HepG2 (cell line): ENCODE results near the gene MAGI1. TPM values are rescaled to one million over a fixed set of nuclear protein-coding genes. Genes with fewer than 3 reads are reported as not detected.

Experiments
- ATAC-seq: fragments of 200-7000 bp; cut with Tn5 transposase; 3 replicates; pipeline ENCODE4 v1.9.1; 2020; ENCODE audit warnings: mild to moderate bottlenecking, moderate library complexity
- BruUV-seq: library from RNA; stranded (reverse); fragments of 400-500 nt; replicated peaks from 2 replicates; lab custom pipeline; 2021; lab: Mats Ljungman, UMichigan
- CTCF ChIA-PET: fragments of 300-600 bp; formaldehyde crosslinking; extraction: SDS; loops from one replicate; lab custom pipeline; 2021; ENCODE audit warnings: low total read pairs, inconsistent platforms, low intra/inter-chr PET ratio; lab: Yijun Ruan, JAX
- POLR2A ChIA-PET: fragments of 350-600 bp; sonication (Branson Sonifier 250); formaldehyde crosslinking; loops from one replicate; lab custom pipeline; 2020; ENCODE audit warnings: antibody characterized with exemption, inconsistent platforms; lab: Yijun Ruan, JAX
- DNase-seq: peaks from one replicate; pipeline ENCODE4 v3.0.0-alpha.2; 2015; ENCODE audit warnings: low spot score
- FAIRE-seq: peaks from 3 replicates; lab custom pipeline; 2011; peaks lifted over from hg19 to GRCh38; lab: Jason Lieb, UNC
- H2AFZ ChIP-seq: one replicate; pipeline ENCODE4 v1.6.1; 2011; ENCODE audit warnings: low read length, inconsistent platforms
- H3K27ac ChIP-seq: fragments of 300-600 bp; 3 replicates; pipeline ENCODE4 v1.8.0; 2011; ENCODE audit warnings: mixed run types, mild to moderate bottlenecking, mixed read lengths, low read length, inconsistent platforms; ENCODE audit not compliant: insufficient read depth; ENCODE audit errors: extremely low read length
- H3K27me3 ChIP-seq, 2 experiments: fragments of 200-600 bp in 1 of 2; 2 replicates in 1 of 2; 3 replicates in 1 of 2; pipeline versions ENCODE4 v1.6.0 to v1.8.0; 2011; ENCODE audit warnings: low read length in 2 of 2, mild to moderate bottlenecking in 2 of 2, moderate library complexity in 2 of 2, inconsistent platforms in 1 of 2; ENCODE audit not compliant: insufficient read depth in 2 of 2, control insufficient read depth in 1 of 2
- H3K36me3 ChIP-seq, 2 experiments: fragments of 200-600 bp in 1 of 2; replicated peaks in 1 of 2; 2 replicates in 1 of 2; 3 replicates in 1 of 2; pipeline versions ENCODE4 v1.5.1 to v1.8.0; 2011; ENCODE audit warnings: low read length in 2 of 2, inconsistent platforms in 1 of 2; ENCODE audit not compliant: insufficient read depth in 2 of 2, control insufficient read depth in 1 of 2
- H3K4me1 ChIP-seq: 2 replicates; pipeline ENCODE4 v1.5.1; 2012; ENCODE audit warnings: low read length, inconsistent platforms; ENCODE audit not compliant: insufficient read depth
- H3K4me2 ChIP-seq: 2 replicates; pipeline ENCODE4 v1.6.0; 2011; ENCODE audit warnings: low read depth, low read length, inconsistent platforms
- H3K4me3 ChIP-seq, 3 experiments: fragments of 200-600 bp in 1 of 3; sonication (generic), shearing (Covaris generic) in 1 of 3; replicated peaks in 1 of 3; 2 replicates each; pipeline ENCODE4 v1.5.1; 2011 to 2016; ENCODE audit warnings: low read length in 3 of 3, inconsistent platforms in 2 of 3, low read depth in 2 of 3, mild to moderate bottlenecking in 2 of 3, control low read depth in 1 of 3, mixed read lengths in 1 of 3; ENCODE audit not compliant: insufficient read depth in 1 of 3
- H3K79me2 ChIP-seq: one replicate; pipeline ENCODE4 v1.6.1; 2011; ENCODE audit warnings: low read length, inconsistent platforms; ENCODE audit not compliant: insufficient read depth
- H3K9ac ChIP-seq: 2 replicates; pipeline ENCODE4 v1.6.0; 2011; ENCODE audit warnings: mild to moderate bottlenecking, low read depth, low read length, inconsistent platforms; ENCODE audit not compliant: insufficient read depth
- H3K9me3 ChIP-seq: 2 replicates; pipeline ENCODE4 v1.5.1; 2012; ENCODE audit warnings: mild to moderate bottlenecking, low read length
- H4K20me1 ChIP-seq: 2 replicates; pipeline ENCODE4 v1.6.0; 2011; ENCODE audit warnings: inconsistent platforms, mild to moderate bottlenecking, low read length, moderate library complexity; ENCODE audit not compliant: insufficient read depth
- ARID5B ChIP-seq: IDR thresholded peaks from 2 replicates; pipeline ENCODE4 v1.4.0; 2020; ENCODE audit warnings: mild to moderate bottlenecking, missing genetic modification reagents
- ZNF281 ChIP-seq: sonication (generic); formaldehyde crosslinking; IDR thresholded peaks from 2 replicates; pipeline ENCODE4 v1.4.0; 2020; ENCODE audit warnings: missing genetic modification reagents, borderline replicate concordance
- ZNF362 ChIP-seq: sonication (generic); formaldehyde crosslinking; IDR thresholded peaks from 2 replicates; pipeline ENCODE4 v1.4.0; 2020; ENCODE audit warnings: missing genetic modification reagents, mild to moderate bottlenecking, borderline replicate concordance
- ZNF44 ChIP-seq: sonication (generic); formaldehyde crosslinking; IDR thresholded peaks from 2 replicates; pipeline ENCODE4 v1.5.1; 2020; ENCODE audit warnings: mild to moderate bottlenecking, missing genetic modification reagents
- ZNF776 ChIP-seq: sonication (generic); formaldehyde crosslinking; IDR thresholded peaks from 2 replicates; pipeline ENCODE4 v1.4.0; 2020; ENCODE audit warnings: mild to moderate bottlenecking, missing genetic modification reagents
- WGBS: methylation state at CpG from one replicate; pipeline ENCODE4 v1.1.6; 2017; ENCODE audit warnings: low lambda C conversion rate; 5-methylcytosine and 5-hydroxymethylcytosine counted together
- in situ Hi-C: cut with HindIII; loops from 2 replicates; pipeline ENCODE4 v1.10.0; 2017; ENCODE audit warnings: low pct_unique_long_range_greater_than_20kb; ENCODE audit not compliant: extremely low pct_ligation_motif_present
- intact Hi-C: fragments of 100-400 bp; cut with micrococcal nuclease; formaldehyde crosslinking; loops from one replicate; pipeline ENCODE4 v1.10.0; 2022; ENCODE audit not compliant: unreplicated experiment
- polyA plus RNA-seq, 8 experiments: library from polyadenylated mRNA; depleted of rRNA in 3 of 8; stranded (reverse) in 7 of 8; unstranded in 1 of 8; fragments of >200 nt; fragmentation: Illumina TruSeq in 4 of 8; extraction: Trizol in 4 of 8; gene quantifications; 2 replicates each; pipeline versions ENCODE4 v1.2.1 to v1.2.3, GENCODE V29; 2011 to 2016; ENCODE audit warnings: low read depth in 4 of 8, missing spikeins in 1 of 8, mixed read lengths in 1 of 8; ENCODE audit not compliant: insufficient read depth in 1 of 8
- total RNA-seq, 5 experiments: library from RNA; depleted of rRNA; stranded (reverse); fragments of >200 nt; fragmentation: Illumina TruSeq; extraction: Trizol; gene quantifications; 2 replicates each; pipeline ENCODE4 v1.2.3, GENCODE V29; 2016; ENCODE audit warnings: low read depth in 1 of 5

MAGI1 gene
- total and polyA plus RNA-seq, 2 of the 13 experiments (the other 11 are each of a cell fraction or from before 2014, with no cell fraction given) = 22.2 to 26.0 TPM

- H3K4me3 ChIP-seq = no peak overlapping the region
- peaks cover 75% of the 10 kb centered on the region for H3K79me2 ChIP-seq
- no peaks in the 10 kb centered on the region for H3K36me3 ChIP-seq
- intact Hi-C loops (loop anchor here (5.0 kb wide), 2 partner anchors 174 to 176 kb away; no protein-coding TSS in a partner anchor), in situ Hi-C loops (no loop called here)
- FAIRE-seq = no peak
- H3K27ac ChIP-seq = peak overlapping the region; percentile 41
- H3K9me3 ChIP-seq = no peaks in the 10 kb centered on the region
- WGBS = 43% methylated on average over 3 of the region's 3 CpGs
- CTCF ChIA-PET = no interaction called here
- ATAC-seq = peak; percentile 38
- peak; percentile 73 for DNase-seq
- POLR2A ChIA-PET = interaction anchor here (0.7 to 1.0 kb wide), 2 partner anchors 9 to 135 kb away, joined by 3 to 4 read pairs; no protein-coding TSS in a partner anchor
- H3K4me1 ChIP-seq = peaks cover 79% of the 10 kb centered on the region
- 0 out of 2 replicates have a peak, but pooled peaks cover 10% of the 10 kb centered on the region for H4K20me1 ChIP-seq
- BruUV-seq = no TSS peak
- H3K4me2 ChIP-seq = peak overlapping the region; percentile 1; the same call in 1 of the 2 replicates
- H3K9ac ChIP-seq = no peak overlapping the region
- no peak overlapping the region for H2AFZ ChIP-seq
- no peaks in the 10 kb centered on the region for H3K27me3 ChIP-seq
- TF ChIP-seq ZNF776 (no peak), ZNF281 (CRISPR knock-in tag) (no peak), ZNF44 (CRISPR knock-in tag) (no peak), ARID5B (CRISPR knock-in tag) (0 out of 2 replicates have a peak, but pooled peaks have one; percentile 17), ZNF362 (CRISPR knock-in tag) (0 out of 2 replicates have a peak, but pooled peaks have one; percentile 41)
Observed at GRCh38 chr3:65961733-65962132, 77.0 kb downstream of the MAGI1 start.
